GM18520 (cell line): Measurements from ENCODE around the gene HDAC11.
"Not testable (repeated sequence)": the region's sequence is repeated elsewhere in the genome, so short reads cannot be mapped to it uniquely, and the experiment has no call there.

Source experiments
- ATAC-seq: cut with Tn5 transposase; IDR thresholded peaks from one replicate; pipeline ENCODE4 v1.9.1; 2021; ENCODE audit not compliant: unreplicated experiment

The HDAC11 gene

GRCh38 chr3:13466781-13467180, 13.3 kb upstream of the HDAC11 start:
- no peak for ATAC-seq

GRCh38 chr3:13470894-13471574, 9.1 kb upstream of the HDAC11 start:
- ATAC-seq: no peak

- no peak for ATAC-seq
Observed at GRCh38 chr3:13472286-13472685, 7.8 kb upstream of the HDAC11 start.

GRCh38 chr3:13473020-13473419, 7.1 kb upstream of the HDAC11 start:
- no peak for ATAC-seq

- no peak for ATAC-seq
Observed at GRCh38 chr3:13474021-13474420, 6.1 kb upstream of the HDAC11 start.

- no peak for ATAC-seq
Observed at GRCh38 chr3:13474776-13475303, 5.3 kb upstream of the HDAC11 start.

GRCh38 chr3:13475871-13476590, 4.1 kb upstream of the HDAC11 start:
- no peak for ATAC-seq

GRCh38 chr3:13477943-13478342, 2.2 kb upstream of the HDAC11 start:
- no peak for ATAC-seq

- no peak for ATAC-seq
Observed at GRCh38 chr3:13479332-13479581, 849 bp upstream of the HDAC11 start.

- no peak for ATAC-seq
Observed at GRCh38 chr3:13480340-13481318, 523 bp downstream of the HDAC11 start.

GRCh38 chr3:13482106-13482690, 2.1 kb downstream of the HDAC11 start:
- ATAC-seq: no peak

- no peak for ATAC-seq
Observed at GRCh38 chr3:13483286-13483685, 3.2 kb downstream of the HDAC11 start.

- no peak for ATAC-seq
Observed at GRCh38 chr3:13483988-13484695, 4.0 kb downstream of the HDAC11 start.

- ATAC-seq: no peak
Observed at GRCh38 chr3:13484851-13485590, 4.9 kb downstream of the HDAC11 start.

- not testable (repeated sequence) for ATAC-seq
Observed at GRCh38 chr3:13485630-13486562, 5.8 kb downstream of the HDAC11 start.

GRCh38 chr3:13487403-13487802, 7.3 kb downstream of the HDAC11 start:
- no peak for ATAC-seq

GRCh38 chr3:13491206-13491974, 11.3 kb downstream of the HDAC11 start:
- ATAC-seq: no peak

GRCh38 chr3:13492048-13492447, 11.9 kb downstream of the HDAC11 start:
- no peak for ATAC-seq
